NT2/D1 (cell line): ENCODE results near the gene NTRK2.

Experiments
- SUZ12 ChIP-seq: IDR thresholded peaks from 2 replicates; pipeline ENCODE4 v1.6.1; 2011; ENCODE audit not compliant: insufficient read length, insufficient read depth; ENCODE audit errors: extremely low read depth
- YY1 ChIP-seq: IDR thresholded peaks from 2 replicates; pipeline ENCODE4 v1.6.1; 2011; ENCODE audit not compliant: insufficient read length, insufficient read depth
- ZNF274 ChIP-seq: IDR thresholded peaks from 2 replicates; pipeline ENCODE4 v1.6.1; 2011; ENCODE audit warnings: mild to moderate bottlenecking, low read depth, low read length

DNA sequence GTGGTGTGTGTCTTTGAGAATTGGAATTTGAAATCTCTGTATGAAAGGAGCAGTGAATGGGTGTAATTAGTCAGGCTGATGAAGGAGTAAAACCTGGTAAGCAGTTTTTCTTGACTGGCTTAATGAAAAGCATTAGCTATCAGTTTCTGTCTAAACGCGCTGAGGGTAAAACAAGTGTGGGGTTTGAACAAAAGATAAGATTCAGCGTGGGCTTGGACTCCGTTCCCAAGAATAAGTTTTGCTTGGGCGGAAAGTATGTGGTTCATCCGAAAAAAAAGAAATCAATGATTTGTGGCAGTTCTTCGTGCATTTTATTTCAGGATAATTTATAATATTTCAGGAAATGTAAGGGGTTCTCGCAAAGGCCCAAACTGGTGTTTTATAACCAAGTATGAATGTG lies 217.3 kb downstream of the NTRK2 start:
- TF ChIP-seq SUZ12 (no peak), ZNF274 (no peak), YY1 (no peak)
